Thyroid gland (tissue), 4 donors: ENCODE data around the gene MLYCD. TPM values are rescaled to one million over a fixed set of nuclear protein-coding genes. Genes with fewer than 3 reads are reported as not detected.

Experiments
- DNase-seq, 2 donors: peaks; one replicate each; pipeline ENCODE4 v3.0.0-alpha.2; 2019
- H3K27ac ChIP-seq, 3 donors: fragments of 200-600 bp; sonication (generic); 1 replicate in 2 of 3; 2 replicates in 1 of 3; pipeline ENCODE4 v1.5.1; 2016 to 2019; ENCODE audit warnings: mild to moderate bottlenecking in 1 of 3, moderate library complexity in 1 of 3
- H3K27me3 ChIP-seq: fragments of 200-600 bp; sonication (generic); one replicate; pipeline ENCODE4 v1.5.1; 2019
- H3K36me3 ChIP-seq, 2 donors: fragments of 200-600 bp; sonication (generic); one replicate each; pipeline ENCODE4 v1.5.1; 2016 to 2019
- H3K4me1 ChIP-seq, 2 donors: fragments of 200-600 bp; sonication (generic); one replicate each; pipeline ENCODE4 v1.5.1; 2017 to 2019
- H3K4me3 ChIP-seq, 3 donors: fragments of 200-600 bp; sonication (generic); replicated peaks in 1 of 3; 1 replicate in 2 of 3; 2 replicates in 1 of 3; pipeline ENCODE4 v1.5.1; 2016; ENCODE audit warnings: mild to moderate bottlenecking in 1 of 3
- H3K9me3 ChIP-seq: fragments of 200-600 bp; sonication (generic); one replicate; pipeline ENCODE4 v1.5.1; 2017
- CTCF ChIP-seq, 6 experiments: fragments of 200-600 bp in 3 of 6; fragments of 450-650 bp in 3 of 6; sonication (generic) in 3 of 6; IDR thresholded peaks; one replicate each; pipeline ENCODE4 v1.5.1; 2016 to 2019; ENCODE audit warnings: antibody characterized with exemption in 6 of 6, mild to moderate bottlenecking in 2 of 6, inconsistent platforms in 1 of 6, moderate library complexity in 1 of 6
- POLR2A ChIP-seq, 2 donors: fragments of 450-650 bp; IDR thresholded peaks; one replicate each; pipeline ENCODE4 v1.6.1; 2017; ENCODE audit warnings: antibody characterized with exemption in 2 of 2, mild to moderate bottlenecking in 2 of 2, moderate library complexity in 1 of 2
- WGBS, 2 donors: methylation state at CpG; one replicate each; pipeline ENCODE4 v1.1.5; 2017; 5-methylcytosine and 5-hydroxymethylcytosine counted together
- intact Hi-C: fragments of 100-400 bp; cut with DNase I; formaldehyde crosslinking; loops from one replicate; pipeline ENCODE4 v1.15.1; 2023
- total RNA-seq, 4 donors: library from RNA; depleted of rRNA; stranded (reverse); fragments of >200 nt; gene quantifications; one replicate each; pipeline ENCODE4 v1.2.3, GENCODE V29; 2016

The MLYCD gene
- total RNA-seq, 4 donors from 2014 or later, result 9.9 to 22.0 (median 12.0) TPM

- 91 to 92% methylated on average over 12 to 25 of the region's 31 CpGs for WGBS, 2 donors
- no peaks in the 10 kb centered on the region for H3K4me1 ChIP-seq
- intact Hi-C loops, result no loop called here
Observed at GRCh38 chr16:83923581-83924365, 24.9 kb downstream of the MLYCD start.

GRCh38 chr16:83924686-83925085 is 25.8 kb downstream of the MLYCD start:
- 88 to 92% methylated on average over 11 to 13 of the region's 13 CpGs for WGBS, 2 donors
- TF ChIP-seq CTCF (IDR thresholded peaks at IDR 0.05) (no peak), POLR2A (IDR thresholded peaks at IDR 0.05) (no peak)
- intact Hi-C loops, result no loop called here

More at GRCh38 chr16:83923581-83924365, 24.9 kb downstream of the MLYCD start:
- Histone ChIP-seq H3K9me3 (no peaks in the 10 kb centered on the region), H3K4me3 (no peak overlapping the region), H3K36me3 (peaks cover 7 to 14% of the 10 kb centered on the region in 2 donors), H3K27ac (no peak overlapping the region), H3K27me3 (no peaks in the 10 kb centered on the region)
- TF ChIP-seq POLR2A (IDR thresholded peaks at IDR 0.05) (no peak), CTCF (IDR thresholded peaks at IDR 0.05) (no peak)
- no peak for DNase-seq

DNA sequence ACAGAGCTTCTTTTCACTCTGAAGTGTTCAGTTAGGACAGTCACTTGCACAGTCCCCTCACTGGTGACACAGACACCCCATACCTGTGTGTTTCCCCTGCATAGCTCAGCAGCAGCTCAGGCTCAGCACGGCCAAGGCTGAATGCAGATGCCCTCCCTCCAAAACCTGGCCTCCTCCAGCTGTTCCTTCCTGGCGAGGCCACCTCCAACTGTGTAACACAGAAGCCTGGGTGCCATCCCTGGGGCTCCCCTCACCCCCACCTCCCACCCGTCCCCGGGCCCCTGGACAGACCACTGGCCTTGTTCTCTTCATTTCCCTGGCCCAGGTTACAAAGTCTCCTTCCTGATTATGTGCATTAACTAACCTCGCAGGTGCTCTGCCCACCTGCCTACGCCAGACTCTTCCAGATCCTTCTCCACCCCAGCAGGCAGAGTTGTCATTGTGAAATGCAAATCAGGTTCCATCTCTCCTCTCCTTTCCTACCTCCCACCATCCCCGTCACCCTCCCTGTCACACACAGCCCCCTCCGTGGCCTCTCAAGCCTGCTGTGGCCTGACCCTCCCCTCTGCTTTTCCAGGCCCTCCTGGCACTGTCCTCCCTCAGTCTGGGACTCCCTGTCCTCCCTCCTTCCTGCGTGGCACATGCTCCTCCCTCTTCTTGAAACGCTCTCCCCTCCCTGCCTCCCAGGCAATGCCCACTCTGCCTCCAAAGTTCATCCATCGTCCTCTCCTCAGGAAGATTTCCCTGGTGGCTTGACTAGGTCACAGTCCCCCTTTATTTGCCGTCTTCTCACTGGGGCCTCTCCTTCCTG is 26.4 kb downstream of the MLYCD start:
- no peak for DNase-seq
- Histone ChIP-seq H3K27ac (no peak overlapping the region), H3K27me3 (no peaks in the 10 kb centered on the region), H3K36me3 (no peaks in the 10 kb centered on the region), H3K9me3 (no peaks in the 10 kb centered on the region), H3K4me3 (no peak overlapping the region), H3K4me1 (no peaks in the 10 kb centered on the region)
- TF ChIP-seq CTCF (IDR thresholded peaks at IDR 0.05), result no peak
- no peak for TF ChIP-seq POLR2A (IDR thresholded peaks at IDR 0.05)
- intact Hi-C loops, result no loop called here
- 91% methylated on average over 12 of the region's 12 CpGs for WGBS, 2 donors

More at GRCh38 chr16:83924686-83925085, 25.8 kb downstream of the MLYCD start:
- H3K4me3 ChIP-seq, result no peak overlapping the region
- no peaks in the 10 kb centered on the region for H3K27me3 ChIP-seq
- no peaks in the 10 kb centered on the region for H3K4me1 ChIP-seq
- H3K9me3 ChIP-seq, result no peaks in the 10 kb centered on the region
- H3K36me3 ChIP-seq, result peaks cover 0 to 5% of the 10 kb centered on the region in 2 donors
- DNase-seq, result no peak
- no peak overlapping the region for H3K27ac ChIP-seq

GRCh38 chr16:83925957-83926725 is 27.2 kb downstream of the MLYCD start:
- 55 to 57% methylated on average over 19 to 22 of the region's 27 CpGs for WGBS, 2 donors
- Histone ChIP-seq H3K4me3 (no peak overlapping the region), H3K27me3 (no peaks in the 10 kb centered on the region), H3K4me1 (no peaks in the 10 kb centered on the region), H3K36me3 (no peaks in the 10 kb centered on the region), H3K27ac (peak overlapping the region in 2 of 3 donors; percentile 57 to 61), H3K9me3 (no peaks in the 10 kb centered on the region)
- DNase-seq, result no peak
- no peak for TF ChIP-seq POLR2A (IDR thresholded peaks at IDR 0.05)
- TF ChIP-seq CTCF (IDR thresholded peaks at IDR 0.05), result no peak
- intact Hi-C loops, result no loop called here
